ES-I3 (cell line): ENCODE measurements around the gene SCFD2.
"Not testable (repeated sequence)": the region's sequence is repeated elsewhere in the genome, so short reads cannot be mapped to it uniquely, and the experiment has no call there.

Experiments used
- H3K36me3 ChIP-seq: 2 replicates; pipeline ENCODE4 v1.6.1; 2013; ENCODE audit warnings: mild to moderate bottlenecking, low read length, control low read depth, moderate library complexity; ENCODE audit not compliant: insufficient read depth
- H3K4me1 ChIP-seq: 2 replicates; pipeline ENCODE4 v1.6.1; 2013; ENCODE audit warnings: mild to moderate bottlenecking, control low read depth, low read length; ENCODE audit not compliant: insufficient read depth
- H3K9ac ChIP-seq: 2 replicates; pipeline ENCODE4 v1.6.1; 2013; ENCODE audit warnings: low read depth, mild to moderate bottlenecking, low read length, moderate library complexity
- H3K9me3 ChIP-seq: 2 replicates; pipeline ENCODE4 v1.6.1; 2013; ENCODE audit warnings: mild to moderate bottlenecking, low read length, moderate library complexity; ENCODE audit not compliant: control insufficient read depth, insufficient read depth

The SCFD2 gene

GRCh38 chr4:53049528-53049927, 316.3 kb downstream of the SCFD2 start:
- no peaks in the 10 kb centered on the region for H3K4me1 ChIP-seq
- no peaks in the 10 kb centered on the region for H3K36me3 ChIP-seq
- no peak overlapping the region for H3K9ac ChIP-seq
- H3K9me3 ChIP-seq: no peaks in the 10 kb centered on the region

DNA sequence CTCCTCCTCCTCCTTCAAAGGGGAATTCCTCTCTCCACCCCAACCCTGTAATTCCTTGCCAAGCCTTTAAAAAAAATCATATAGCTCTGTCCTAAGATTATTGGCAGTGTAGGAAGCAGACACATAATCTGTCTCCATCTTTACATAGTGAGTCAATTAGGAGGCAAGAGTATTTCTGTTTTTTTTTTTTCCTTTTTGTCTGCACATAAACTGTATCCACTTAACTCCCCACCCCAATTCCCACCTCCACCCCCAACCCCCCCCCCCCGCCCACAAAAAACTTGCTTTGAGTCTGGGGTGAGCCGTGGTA, 321.3 kb downstream of the SCFD2 start:
- H3K9ac ChIP-seq: no peak overlapping the region
- H3K9me3 ChIP-seq: no peaks in the 10 kb centered on the region
- H3K4me1 ChIP-seq: no peaks in the 10 kb centered on the region
- no peaks in the 10 kb centered on the region for H3K36me3 ChIP-seq

- Histone ChIP-seq H3K9ac (no peak overlapping the region), H3K4me1 (no peaks in the 10 kb centered on the region), H3K36me3 (no peaks in the 10 kb centered on the region), H3K9me3 (no peaks in the 10 kb centered on the region)
These were observed 321.8 kb downstream of the SCFD2 start for GRCh38 chr4:53043891-53044650.

- Histone ChIP-seq H3K9ac (no peak overlapping the region), H3K9me3 (no peaks in the 10 kb centered on the region), H3K4me1 (no peaks in the 10 kb centered on the region), H3K36me3 (no peaks in the 10 kb centered on the region)
These were observed 322.8 kb downstream of the SCFD2 start for GRCh38 chr4:53043055-53043454.

DNA sequence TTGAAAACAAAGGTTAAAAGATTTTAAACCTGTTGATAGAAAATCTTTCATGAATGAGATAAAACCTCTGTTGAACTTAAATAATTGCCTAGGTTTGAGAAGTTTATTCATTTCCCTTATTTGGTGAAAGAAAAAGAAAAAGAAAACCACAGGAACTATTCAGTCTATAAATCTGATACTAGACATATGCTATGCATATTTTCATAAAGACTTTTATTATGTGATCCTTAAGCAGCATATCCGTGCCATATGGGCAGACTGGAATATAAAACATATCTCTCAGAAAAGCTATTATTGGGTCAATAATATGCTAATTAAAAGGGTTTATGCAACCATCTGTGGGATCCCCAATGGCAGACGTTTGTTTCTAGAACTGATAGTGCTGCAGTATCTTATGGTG, 325.0 kb downstream of the SCFD2 start:
- Histone ChIP-seq H3K9me3 (no peaks in the 10 kb centered on the region), H3K9ac (no peak overlapping the region), H3K4me1 (no peaks in the 10 kb centered on the region), H3K36me3 (no peaks in the 10 kb centered on the region)

DNA sequence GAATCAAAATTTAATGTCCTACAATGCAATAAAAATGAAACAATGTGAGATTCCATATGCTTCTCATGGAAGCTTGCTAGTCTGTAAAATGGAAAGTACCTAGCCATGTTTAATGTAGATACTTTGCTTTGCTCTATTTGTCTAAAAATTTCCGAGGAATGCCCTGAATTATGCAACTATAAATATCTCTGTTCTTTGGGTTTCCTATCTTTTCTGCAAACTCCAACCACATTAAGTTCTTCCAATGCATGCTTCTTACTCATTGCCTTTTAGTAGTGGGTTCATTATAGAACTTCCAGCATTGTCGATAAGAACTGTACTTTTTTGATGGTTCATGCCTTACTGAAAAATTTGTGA, 325.4 kb downstream of the SCFD2 start:
- H3K9me3 ChIP-seq: no peaks in the 10 kb centered on the region
- no peaks in the 10 kb centered on the region for H3K4me1 ChIP-seq
- no peaks in the 10 kb centered on the region for H3K36me3 ChIP-seq
- H3K9ac ChIP-seq: no peak overlapping the region

GRCh38 chr4:53039741-53040458, 326.0 kb downstream of the SCFD2 start:
- Histone ChIP-seq H3K9me3 (no peaks in the 10 kb centered on the region), H3K9ac (no peak overlapping the region), H3K36me3 (no peaks in the 10 kb centered on the region), H3K4me1 (no peaks in the 10 kb centered on the region)

GRCh38 chr4:53037892-53038291, 328.0 kb downstream of the SCFD2 start:
- Histone ChIP-seq H3K9me3 (no peaks in the 10 kb centered on the region), H3K36me3 (no peaks in the 10 kb centered on the region), H3K9ac (no peak overlapping the region), H3K4me1 (no peaks in the 10 kb centered on the region)

- not testable (repeated sequence) for H3K9ac ChIP-seq, H3K9me3 ChIP-seq, H3K36me3 ChIP-seq, H3K4me1 ChIP-seq
These were observed 333.0 kb downstream of the SCFD2 start for GRCh38 chr4:53032908-53033307.

GRCh38 chr4:53026233-53026632, 339.6 kb downstream of the SCFD2 start:
- H3K36me3 ChIP-seq: no peaks in the 10 kb centered on the region
- H3K9ac ChIP-seq: no peak overlapping the region
- H3K4me1 ChIP-seq: no peaks in the 10 kb centered on the region
- no peaks in the 10 kb centered on the region for H3K9me3 ChIP-seq

DNA sequence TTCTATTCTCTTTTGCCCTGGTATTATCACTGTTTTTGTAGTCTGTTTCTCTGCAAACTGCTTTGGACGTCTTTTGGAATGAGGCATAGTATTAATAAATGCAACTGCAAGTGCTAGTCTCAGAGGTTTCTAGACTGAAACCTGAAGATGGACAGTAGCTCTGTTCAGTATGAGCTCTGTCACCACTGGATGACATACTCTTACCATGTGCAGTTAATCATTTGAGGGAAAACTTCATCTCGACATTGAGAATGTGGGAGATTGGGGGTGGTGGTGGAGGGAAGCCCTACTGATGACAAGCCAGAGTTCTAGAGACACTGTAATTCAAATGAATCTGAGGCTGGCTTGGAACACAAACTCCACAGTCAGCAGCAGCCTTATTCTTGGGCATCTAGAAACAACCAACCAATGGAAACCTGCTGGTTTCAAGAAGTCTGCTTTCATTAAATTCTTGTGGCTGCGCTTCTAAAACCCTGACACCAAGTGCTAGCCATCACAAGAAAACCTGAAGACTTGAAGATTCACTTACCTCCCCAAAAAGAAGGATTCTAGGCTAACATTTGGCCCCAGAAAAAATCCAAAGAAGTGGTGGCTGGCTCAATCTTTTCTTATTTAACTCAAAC, 342.1 kb downstream of the SCFD2 start:
- no peak overlapping the region for H3K9ac ChIP-seq
- no peaks in the 10 kb centered on the region for H3K4me1 ChIP-seq
- no peaks in the 10 kb centered on the region for H3K36me3 ChIP-seq
- H3K9me3 ChIP-seq: no peaks in the 10 kb centered on the region

GRCh38 chr4:53022513-53023100, 343.3 kb downstream of the SCFD2 start:
- H3K36me3 ChIP-seq: no peaks in the 10 kb centered on the region
- no peaks in the 10 kb centered on the region for H3K9me3 ChIP-seq
- no peaks in the 10 kb centered on the region for H3K4me1 ChIP-seq
- H3K9ac ChIP-seq: no peak overlapping the region

DNA sequence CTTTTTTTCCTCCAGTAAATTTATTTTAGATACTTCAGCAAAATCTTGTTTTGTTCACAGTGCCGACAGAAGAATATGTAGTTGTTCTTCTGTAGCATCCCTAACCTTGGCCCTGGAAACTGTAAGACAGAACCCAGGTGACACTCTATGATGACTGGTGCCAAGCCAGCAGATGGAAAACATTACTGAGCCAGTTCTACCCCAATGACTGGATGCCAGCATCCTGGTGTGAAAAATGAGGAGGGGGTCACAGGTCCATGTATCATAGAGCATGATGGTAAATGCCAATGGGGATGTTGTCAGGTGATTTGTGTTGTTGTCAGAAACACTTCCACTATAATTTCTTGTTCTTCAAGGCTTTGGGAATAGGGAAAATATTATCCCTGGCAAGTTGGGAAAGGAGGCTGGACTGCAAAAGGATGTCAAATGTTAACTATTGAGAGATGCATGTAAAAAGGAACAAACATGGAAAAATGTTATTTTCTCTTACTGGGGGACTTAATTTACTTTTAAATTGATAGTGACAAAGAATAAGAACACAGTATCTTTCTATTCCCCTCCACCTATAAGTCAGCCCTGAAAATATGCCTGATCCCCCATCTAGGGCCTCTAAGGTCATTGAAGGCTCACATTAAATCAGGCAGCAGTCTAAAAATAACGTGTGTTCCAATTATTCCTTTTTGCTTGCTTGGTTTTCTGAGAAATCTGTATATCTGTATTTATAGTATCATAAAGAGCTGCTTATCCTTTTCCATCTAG, 343.9 kb downstream of the SCFD2 start:
- H3K4me1 ChIP-seq: no peaks in the 10 kb centered on the region
- no peak overlapping the region for H3K9ac ChIP-seq

More for the DNA sequence above, 343.9 kb downstream of the SCFD2 start:
- H3K36me3 ChIP-seq: no peaks in the 10 kb centered on the region
- no peaks in the 10 kb centered on the region for H3K9me3 ChIP-seq
